Heart left ventricle (tissue), 13 donors: ENCODE measurements around the gene CDH2.

Experiments
- CTCF ChIP-seq, 12 donors: fragments of 200-600 bp; sonication (generic) in 4 of 12; IDR thresholded peaks; one replicate each; pipeline versions ENCODE4 v1.5.0 to v1.8.0; 2018 to 2022; ENCODE audit warnings: antibody characterized with exemption in 12 of 12, mild to moderate bottlenecking in 5 of 12
- POLR2A ChIP-seq, 2 donors: fragments of 450-650 bp; IDR thresholded peaks; one replicate each; pipeline ENCODE4 v1.6.1; 2017; ENCODE audit warnings: antibody characterized with exemption in 2 of 2, mild to moderate bottlenecking in 2 of 2, moderate library complexity in 2 of 2
- donor health status: ischemic (EF 13 %, LVEDD 7.1; RV severe dilation, severe dysfunction).
- donor health status: DM: no; HTN: yes; CAD: no.
- donor health status: DM: no; HTN: no; CAD: no.
- donor health status: ischemic (EF 25% LVEDD 6.9; RV normal size, moderate dysfunction).
- donor health status: ischemic (EF 25% LVEDD 5.7; RV mildly dilated, moderate dysfunction).
- donor health status: ischemic (EF 35%, LVEDD 5.7; RV mildly dilated, moderate dysfunction).
- donor health status: nonischemic (EF 11% LVEDD 7.7; RV severe dilation, severe dysfunction).
- donor health status: DM: yes; HTN: yes; CAD: no.
- donor health status: PGD.
- donor health status: ischemic (EF 29% LVEDD 5.4; RV normal size, mild dysfunction).
- donor health status: nonischemic (EF 23%, LVEDD 6.1; RV moderate dilation, normal function).

- TF ChIP-seq CTCF (IDR thresholded peaks at IDR 0.05) = no peak
- no peak for TF ChIP-seq POLR2A (IDR thresholded peaks at IDR 0.05)
These were observed 24.2 kb downstream of the CDH2 start for GRCh38 chr18:28152754-28153153.
